Erythroblast (primary cell): ENCODE results near the gene GVQW3.

ENCODE experiments used
- DNase-seq, 2 experiments: peaks; one replicate each; lab custom pipeline; 2025; lab: John Stamatoyannopoulos, UW
- GATA1 ChIP-seq: IDR thresholded peaks from 2 replicates; pipeline ENCODE4 v1.6.1; 2011; ENCODE audit warnings: low read depth, mild to moderate bottlenecking, control low read depth, low read length, moderate library complexity
- POLR2A ChIP-seq: IDR thresholded peaks from 2 replicates; pipeline ENCODE4 v1.6.1; 2011; ENCODE audit warnings: mild to moderate bottlenecking, low read length

GVQW3 gene

GRCh38 chr11:76380977-76381719 lies at the start of gene GVQW3, which contains the start of gene THAP12:
TSS of gene GVQW3 (plus strand) at chr11:76381323. CDS start at chr11:76381829, 506 bp downstream.
TSS of gene THAP12 (minus strand) at chr11:76381132. CDS start at chr11:76380836, 296 bp downstream.
- DNase-seq = peak; percentile 98 to 100
- TF ChIP-seq POLR2A = peak; percentile 53
- TF ChIP-seq GATA1 = no peak

- DNase-seq = no peak
Observed at GRCh38 chr11:76334826-76335389, 46.2 kb upstream of the GVQW3 start.

GRCh38 chr11:76335842-76336241 lies 45.3 kb upstream of the GVQW3 start:
- TF ChIP-seq POLR2A (no peak), GATA1 (no peak)
- DNase-seq = no peak

More at GRCh38 chr11:76334826-76335389, 46.2 kb upstream of the GVQW3 start:
- TF ChIP-seq POLR2A (no peak), GATA1 (no peak)

- no peak for DNase-seq
- TF ChIP-seq GATA1 = no peak
- TF ChIP-seq POLR2A = no peak
Observed at GRCh38 chr11:76336597-76336996, 44.5 kb upstream of the GVQW3 start.

GRCh38 chr11:76337469-76337868 lies 43.7 kb upstream of the GVQW3 start:
- TF ChIP-seq GATA1 (no peak), POLR2A (no peak)
- DNase-seq = no peak

- TF ChIP-seq GATA1 = no peak
- no peak for TF ChIP-seq POLR2A
- DNase-seq = no peak
Observed at GRCh38 chr11:76337923-76338322, 43.2 kb upstream of the GVQW3 start.

- DNase-seq = no peak
- no peak for TF ChIP-seq POLR2A
- TF ChIP-seq GATA1 = no peak
Observed at GRCh38 chr11:76339221-76339620, 41.9 kb upstream of the GVQW3 start.

- DNase-seq = no peak
- TF ChIP-seq POLR2A (no peak), GATA1 (no peak)
Observed at GRCh38 chr11:76347466-76347865, 33.7 kb upstream of the GVQW3 start.

GRCh38 chr11:76348348-76348747 lies 32.8 kb upstream of the GVQW3 start:
- TF ChIP-seq POLR2A = no peak
- no peak for DNase-seq

GRCh38 chr11:76355172-76355571 lies 26.0 kb upstream of the GVQW3 start:
- TF ChIP-seq POLR2A = no peak
- no peak for TF ChIP-seq GATA1
- DNase-seq = no peak

GRCh38 chr11:76361374-76361773 lies 19.7 kb upstream of the GVQW3 start:
- no peak for DNase-seq
- TF ChIP-seq GATA1 (no peak), POLR2A (no peak)

GRCh38 chr11:76361776-76362175 lies 19.3 kb upstream of the GVQW3 start:
- DNase-seq = no peak
- no peak for TF ChIP-seq POLR2A
- TF ChIP-seq GATA1 = no peak

- no peak for DNase-seq
- TF ChIP-seq GATA1 (no peak), POLR2A (no peak)
Observed at GRCh38 chr11:76362716-76363115, 18.4 kb upstream of the GVQW3 start.

GRCh38 chr11:76365038-76365679 lies 16.0 kb upstream of the GVQW3 start:
- TF ChIP-seq POLR2A (no peak), GATA1 (no peak)
- DNase-seq = peak; percentile 16 to 33

- TF ChIP-seq GATA1 (no peak), POLR2A (no peak)
Observed at GRCh38 chr11:76368490-76368889, 12.6 kb upstream of the GVQW3 start.

More at GRCh38 chr11:76368490-76368889, 12.6 kb upstream of the GVQW3 start:
- no peak for DNase-seq
